AG08396 (cell line): ENCODE data around the gene APOBEC2.

Experiments
- DNase-seq: peaks from one replicate; pipeline ENCODE4 v3.0.0; 2012; ENCODE audit warnings: low spot score, mixed read lengths

APOBEC2 gene

DNA sequence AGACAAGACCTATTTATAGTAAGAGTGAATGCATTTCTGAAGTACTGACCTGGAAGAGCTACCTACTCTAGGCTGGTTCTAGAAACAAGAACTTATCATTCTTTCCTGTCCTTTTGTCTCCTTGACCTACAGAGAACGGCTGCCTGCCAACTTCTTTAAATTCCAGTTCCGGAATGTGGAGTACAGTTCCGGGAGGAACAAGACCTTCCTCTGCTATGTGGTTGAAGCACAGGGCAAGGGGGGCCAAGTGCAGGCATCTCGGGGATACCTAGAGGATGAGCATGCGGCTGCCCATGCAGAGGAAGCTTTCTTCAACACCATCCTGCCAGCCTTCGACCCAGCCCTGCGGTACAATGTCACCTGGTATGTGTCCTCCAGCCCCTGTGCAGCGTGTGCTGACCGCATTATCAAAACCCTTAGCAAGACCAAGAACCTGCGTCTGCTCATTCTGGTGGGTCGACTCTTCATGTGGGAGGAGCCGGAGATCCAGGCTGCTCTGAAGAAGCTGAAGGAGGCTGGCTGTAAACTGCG lies 8.3 kb downstream of the APOBEC2 start:
- no peak for DNase-seq

DNA sequence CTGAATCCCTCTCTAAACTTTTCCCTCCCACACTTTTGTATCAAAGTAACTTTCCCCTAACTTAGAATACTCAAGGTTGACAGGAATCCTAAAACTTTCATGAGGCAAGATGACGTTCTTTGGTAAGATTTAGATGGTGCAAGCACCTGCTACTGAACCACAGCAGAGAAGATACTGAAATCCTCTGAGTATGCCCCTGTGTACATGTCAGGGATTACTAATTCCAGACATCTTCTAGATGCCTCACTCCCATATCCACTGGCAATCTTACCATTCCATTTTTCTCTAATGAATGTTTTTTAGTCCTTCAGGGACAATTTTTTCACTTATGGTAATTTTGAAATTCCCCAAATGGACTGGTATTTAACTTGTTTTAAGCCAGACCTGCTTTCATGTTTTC lies 9.1 kb downstream of the APOBEC2 start:
- no peak for DNase-seq

DNA sequence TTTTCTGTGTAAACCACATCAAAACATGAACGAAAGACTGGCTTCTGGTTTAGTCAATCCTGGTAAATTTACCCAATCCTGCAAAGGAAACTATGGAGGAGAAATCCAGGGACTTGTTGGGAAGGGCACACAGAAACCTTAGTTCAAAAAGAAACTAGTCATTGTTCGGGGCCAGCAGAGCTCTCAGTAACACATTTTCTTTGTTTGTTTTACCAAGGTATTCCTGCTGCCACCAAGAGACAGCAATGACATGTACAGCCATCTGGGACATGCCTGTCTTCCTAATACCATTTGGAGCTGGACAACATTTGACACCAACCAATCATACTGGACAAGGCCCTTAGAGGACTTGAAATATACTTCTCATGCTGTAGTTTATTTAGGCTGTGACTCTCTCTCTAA lies 10.9 kb downstream of the APOBEC2 start:
- no peak for DNase-seq

DNA sequence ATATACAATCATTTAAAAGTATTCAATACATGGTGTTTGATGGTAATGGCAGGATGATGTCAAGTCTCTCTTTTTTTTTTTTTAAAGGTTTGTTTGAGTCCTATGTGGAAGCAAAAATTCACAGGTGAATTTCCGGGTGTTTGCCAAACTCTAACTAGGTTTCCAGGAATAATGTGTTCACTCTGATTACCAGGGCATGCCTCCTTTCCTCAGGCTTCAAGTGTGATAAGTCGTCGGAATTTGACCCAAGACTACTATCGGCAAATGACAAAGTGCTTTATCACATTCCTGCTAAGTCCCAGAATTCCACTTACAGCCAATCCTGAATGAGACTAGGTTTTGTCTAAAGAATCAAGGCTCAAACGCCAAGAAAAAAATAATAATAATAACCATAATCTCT lies 11.8 kb downstream of the APOBEC2 start:
- DNase-seq, result no peak

DNA sequence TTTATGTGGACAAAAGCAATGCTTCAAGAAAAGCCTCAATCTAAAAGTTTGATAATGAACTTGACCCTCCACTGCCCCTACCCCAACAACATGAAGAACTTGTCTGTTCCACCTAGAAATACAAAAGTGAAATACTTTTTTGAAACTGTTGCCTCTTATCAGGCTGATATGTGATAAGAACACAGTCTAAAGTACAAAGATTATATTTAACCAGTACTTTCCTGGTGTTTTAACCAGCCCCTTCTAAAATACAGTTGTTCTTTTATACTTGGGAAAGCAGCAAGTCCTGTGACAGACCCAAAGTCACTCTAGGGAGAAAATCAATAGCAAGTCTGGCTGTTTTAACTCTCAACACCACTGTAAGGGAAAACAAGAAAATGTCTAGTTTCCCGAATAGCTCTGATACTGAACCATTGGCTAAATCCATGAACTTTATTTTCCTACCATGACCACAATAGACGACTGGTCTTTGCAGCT lies 12.6 kb downstream of the APOBEC2 start:
- no peak for DNase-seq

DNA sequence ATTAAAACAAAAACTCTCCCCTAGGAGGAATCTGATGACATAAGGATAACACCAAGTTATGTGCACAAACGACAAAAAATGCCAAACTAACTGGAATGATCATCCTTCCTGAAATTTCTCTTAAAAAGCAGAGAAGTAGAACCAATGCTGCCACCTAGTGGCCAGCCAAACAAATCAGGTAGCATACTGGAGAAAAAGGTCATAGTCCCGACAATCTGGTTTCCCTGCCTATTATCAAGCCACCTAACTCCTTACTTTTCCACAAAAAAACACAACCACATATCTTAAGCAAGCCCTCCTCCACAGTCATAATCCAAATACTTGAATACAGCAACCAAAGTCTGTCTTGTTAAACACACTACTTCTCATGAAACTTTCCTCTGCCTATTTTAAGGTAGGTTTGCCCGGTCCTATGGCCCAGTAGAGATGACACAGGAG lies 13.9 kb downstream of the APOBEC2 start:
- DNase-seq, result peak; percentile 30

DNA sequence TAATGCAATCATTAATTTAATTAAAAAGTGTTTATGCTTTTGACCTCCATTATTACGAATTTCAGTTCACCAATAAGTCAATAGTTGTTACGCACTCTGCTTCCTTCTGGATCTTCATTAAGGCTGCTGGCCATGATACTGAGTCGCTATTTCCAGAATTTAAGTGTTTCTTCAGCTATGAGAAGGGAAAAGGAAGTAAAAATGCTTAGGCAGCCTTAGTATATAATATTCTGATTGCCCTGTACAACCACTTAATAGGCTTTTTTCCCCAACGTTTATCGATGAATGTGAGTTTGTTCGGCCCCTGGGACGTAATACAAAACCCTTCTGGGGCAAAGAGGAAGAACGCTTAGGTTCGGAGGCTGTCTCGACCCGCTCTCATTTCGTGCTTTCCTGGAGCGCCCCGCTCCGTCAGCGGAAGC lies 18.5 kb downstream of the APOBEC2 start:
- no peak for DNase-seq

DNA sequence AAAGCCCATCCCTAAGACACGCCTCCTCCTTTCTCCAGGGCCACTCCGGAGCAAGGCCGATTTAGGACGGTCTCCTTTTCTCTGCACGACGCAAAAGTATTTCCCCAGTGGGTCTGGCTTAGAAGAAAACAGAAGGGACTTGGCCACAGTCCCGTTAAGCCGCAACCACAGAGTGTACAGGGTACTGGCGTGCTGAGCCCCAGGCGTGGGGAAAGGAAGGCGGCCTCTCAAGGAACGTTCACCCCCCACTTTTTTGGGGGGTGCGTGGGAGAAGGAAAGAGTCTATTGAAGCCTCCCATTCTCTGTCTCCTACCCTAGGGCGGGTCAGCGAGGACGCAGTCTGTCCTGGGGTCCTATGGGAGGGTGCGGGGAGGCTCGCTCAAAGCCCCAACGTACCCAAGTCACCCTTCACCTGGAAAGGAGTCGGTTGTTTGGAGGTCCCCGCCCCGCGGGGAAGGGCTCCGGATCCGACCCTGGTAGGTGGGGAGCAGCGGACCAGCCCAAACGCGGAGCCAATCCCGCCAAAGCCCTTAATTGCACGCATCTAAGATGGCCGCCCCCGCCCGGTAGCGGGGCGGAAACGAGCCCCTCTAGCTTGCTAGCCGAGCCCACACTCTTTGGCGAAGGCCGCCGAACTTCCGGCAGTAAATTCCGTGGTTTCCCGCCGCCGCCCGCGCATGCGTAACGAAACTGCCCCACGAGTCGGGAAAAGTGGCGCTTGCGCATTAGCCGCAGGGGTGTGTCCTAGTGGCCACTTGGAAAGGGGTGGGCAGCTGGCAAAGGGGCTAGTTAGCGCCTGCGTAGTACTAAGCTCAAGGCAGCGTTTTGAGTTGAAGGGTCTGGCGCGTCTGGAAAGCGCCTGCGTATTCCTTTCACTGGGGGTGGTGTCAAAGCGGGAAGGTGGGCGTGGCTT lies 19.2 kb downstream of the APOBEC2 start, which contains the start of gene OARD1:
TSS of gene OARD1 (minus strand) at position 434 of the 913 bp plus-strand sequence. CDS start 722 bp downstream, outside the sequence.
- DNase-seq, result peak; percentile 96

DNA sequence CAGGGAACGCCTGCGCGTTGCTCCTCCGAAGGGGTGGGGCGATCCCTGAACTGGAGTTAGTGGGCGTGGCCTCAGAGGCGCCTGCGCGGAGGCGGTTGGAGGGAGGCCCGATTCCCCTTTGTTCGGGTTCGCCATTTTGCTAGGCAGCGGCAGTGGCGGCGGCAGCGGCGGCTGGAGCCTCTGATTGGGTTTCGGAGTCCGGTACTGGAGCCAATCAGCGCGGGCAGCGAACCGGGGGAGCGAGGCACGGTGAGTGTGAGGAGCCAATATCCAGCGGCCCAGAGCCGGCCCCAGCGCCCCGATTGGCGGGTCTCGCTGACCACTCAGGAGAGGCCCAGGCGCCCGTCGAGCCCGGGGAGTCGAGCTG lies 19.8 kb downstream of the APOBEC2 start, which contains the start of gene NFYA:
TSS of gene NFYA (plus strand) at position 139 of the 367 bp plus-strand sequence. CDS start 6,116 bp downstream, outside the sequence.
- peak; percentile 97 for DNase-seq

DNA sequence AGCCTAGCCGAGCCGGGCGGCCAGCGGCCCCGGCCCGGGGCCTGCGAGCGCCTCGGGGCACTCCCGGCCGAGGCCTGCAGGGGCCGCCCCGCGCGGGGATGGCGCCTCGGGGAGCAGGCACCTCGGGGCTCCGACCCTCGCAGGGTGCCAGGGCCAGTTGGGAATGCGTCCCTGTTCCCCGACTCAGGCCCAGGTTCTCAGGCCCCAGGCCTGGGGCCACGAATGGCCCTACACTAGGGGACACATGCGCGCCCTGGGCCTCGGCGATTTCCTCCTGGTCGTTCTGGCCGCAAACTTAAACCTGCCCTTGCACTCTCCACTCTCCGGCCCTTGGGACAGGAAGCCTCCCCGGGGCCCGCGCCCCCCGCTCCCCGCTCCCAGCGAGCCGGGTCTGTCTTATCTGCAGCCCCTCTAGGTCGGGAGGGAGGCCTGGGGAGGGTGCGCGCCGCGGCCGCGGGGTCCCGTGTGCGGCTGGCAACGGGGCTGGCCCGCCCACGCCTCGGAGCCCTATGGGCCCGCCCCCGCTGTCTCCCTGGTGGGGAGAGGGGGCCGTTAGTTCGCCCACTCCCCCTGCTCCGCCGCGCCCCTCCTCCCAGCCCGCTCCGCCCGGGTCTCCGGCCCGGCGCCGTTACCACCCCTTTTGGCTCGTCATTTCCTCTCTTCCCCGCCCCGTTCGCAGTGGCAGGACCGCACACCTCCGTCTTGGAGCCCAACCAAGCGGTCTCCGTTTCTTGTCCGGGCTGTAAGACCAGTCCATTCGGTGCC lies 20.4 kb downstream of the APOBEC2 start:
- DNase-seq, result peak; percentile 75

DNA sequence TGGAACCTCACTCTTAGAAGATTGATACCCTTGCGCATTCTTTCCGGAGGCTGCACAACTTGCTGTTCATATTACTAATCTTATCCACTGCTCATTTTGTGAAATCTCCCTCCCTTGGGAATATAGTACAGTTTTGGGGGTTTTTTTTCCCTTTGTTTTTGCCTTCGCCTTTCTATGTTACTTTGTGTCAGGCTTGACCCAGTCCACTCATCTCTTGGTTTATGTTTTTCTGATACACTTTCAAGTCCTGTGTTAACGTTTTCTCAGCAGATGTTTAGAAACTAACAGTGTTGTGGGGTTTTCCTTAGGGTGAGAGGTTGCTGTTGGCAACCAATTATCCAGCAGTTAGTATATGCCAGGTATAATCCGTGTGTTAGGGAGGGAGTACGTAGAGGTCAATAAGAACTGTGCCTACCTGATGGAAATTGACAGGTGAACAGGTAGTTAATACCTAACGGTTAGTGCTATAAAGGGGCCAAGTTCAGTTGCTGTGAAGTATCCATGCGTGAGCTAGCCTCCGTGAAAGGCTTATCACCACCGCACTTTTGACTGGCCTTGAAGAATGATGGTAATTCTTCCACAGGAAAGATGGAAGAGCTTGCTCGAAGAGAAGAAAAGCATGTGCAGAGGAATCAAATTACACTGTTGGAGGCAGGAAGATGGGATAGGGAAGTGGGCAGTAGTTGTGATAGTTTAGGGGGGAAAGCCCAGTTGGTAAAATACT lies 21.1 kb downstream of the APOBEC2 start:
- DNase-seq, result no peak

DNA sequence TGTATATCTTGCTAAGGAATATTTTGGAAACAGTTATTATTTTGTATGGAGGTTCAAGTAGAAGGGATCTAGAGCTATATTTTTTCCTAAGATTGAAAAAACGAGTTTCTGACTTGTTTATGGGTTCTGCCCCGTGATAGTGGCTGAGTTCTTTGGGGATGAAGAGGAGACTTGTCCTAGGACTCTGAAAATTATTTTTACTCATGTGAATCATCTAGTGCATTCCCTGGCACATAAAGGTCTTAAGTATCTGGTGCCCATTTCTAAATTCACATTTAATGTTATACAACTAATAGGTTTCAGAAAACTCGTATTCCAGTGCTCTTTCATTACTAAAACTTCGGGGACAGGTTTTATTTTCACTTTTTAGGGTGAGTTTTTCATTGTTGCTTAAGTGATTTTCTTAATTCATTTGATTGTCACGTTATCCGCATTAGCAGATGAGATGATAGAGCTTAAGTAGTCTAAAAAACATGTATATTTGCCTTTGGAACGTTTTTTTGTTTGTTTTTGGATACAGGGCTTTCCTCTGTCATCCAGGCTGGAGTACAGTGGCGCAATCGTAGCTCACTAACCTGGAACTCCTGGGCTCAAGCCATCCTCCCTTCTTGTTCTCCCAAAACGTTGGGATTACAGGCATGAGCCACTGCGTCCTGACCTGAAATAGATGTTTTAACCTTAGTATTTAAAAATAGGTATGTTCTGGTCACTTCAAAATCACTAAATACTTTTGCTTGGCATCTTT lies 21.9 kb downstream of the APOBEC2 start:
- DNase-seq, result no peak

DNA sequence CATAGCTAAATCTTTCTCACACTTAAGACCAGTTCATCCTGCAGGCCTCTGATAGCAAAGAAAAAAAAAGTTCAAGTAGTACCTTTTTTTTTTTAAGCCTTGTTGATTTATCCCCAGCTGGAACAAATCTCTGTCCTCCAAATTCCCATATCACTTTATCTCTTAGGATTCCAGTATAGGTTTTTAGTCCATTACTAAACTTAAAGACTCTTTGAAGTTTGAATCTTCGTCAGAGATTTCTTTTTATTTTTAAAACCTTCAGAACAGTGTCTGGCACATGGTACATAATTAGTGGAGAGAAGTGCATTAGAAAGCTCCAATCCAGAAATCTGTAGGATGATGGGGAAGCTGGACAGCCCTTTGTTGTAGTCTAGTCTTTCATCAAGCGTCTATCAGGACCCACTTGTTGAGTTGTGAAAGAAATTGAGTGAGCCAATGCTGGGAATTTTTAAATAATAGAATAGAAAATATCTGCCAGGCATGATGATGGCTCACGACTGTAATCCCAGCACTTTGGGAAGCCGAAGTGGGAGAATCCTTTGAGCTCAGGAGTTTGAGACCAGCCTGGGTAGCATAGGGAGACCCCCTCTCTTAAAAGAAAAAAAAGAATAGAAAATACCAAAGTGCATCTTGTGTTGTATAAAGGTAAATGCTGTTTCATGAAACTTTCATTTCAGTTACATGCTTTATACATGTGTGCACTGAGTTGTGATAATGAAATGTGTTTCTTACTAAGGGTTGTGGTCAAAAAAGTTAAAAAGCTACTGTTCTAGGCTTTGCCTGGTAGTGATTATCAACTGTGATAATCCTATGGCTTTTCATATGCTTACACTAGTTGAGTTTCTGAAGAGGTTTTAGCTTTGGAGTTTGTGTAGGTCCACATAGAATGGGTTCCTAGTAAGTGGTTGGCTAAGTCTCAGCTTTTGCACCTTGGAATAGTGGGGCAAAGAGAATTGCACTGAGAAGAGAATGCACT lies 22.9 kb downstream of the APOBEC2 start:
- no peak for DNase-seq

DNA sequence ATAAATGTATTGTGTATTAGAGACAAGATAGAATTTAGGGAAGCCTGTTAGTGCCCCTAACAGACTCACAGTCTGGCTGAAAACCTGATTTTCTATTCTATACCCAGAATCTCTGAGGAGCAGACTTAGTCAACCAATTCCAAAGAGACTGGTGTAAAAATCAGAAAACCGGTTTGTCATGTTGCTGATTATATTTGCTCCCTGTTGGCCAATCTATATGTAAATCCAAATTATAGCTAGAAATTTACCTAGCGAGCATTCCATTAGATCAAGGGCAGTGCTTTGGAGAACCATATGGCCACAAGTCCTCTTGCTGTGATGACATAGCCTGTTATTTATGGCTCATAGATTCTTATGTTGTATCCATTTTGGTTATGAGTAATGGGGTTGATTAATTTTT lies 24.5 kb downstream of the APOBEC2 start:
- DNase-seq, result no peak

DNA sequence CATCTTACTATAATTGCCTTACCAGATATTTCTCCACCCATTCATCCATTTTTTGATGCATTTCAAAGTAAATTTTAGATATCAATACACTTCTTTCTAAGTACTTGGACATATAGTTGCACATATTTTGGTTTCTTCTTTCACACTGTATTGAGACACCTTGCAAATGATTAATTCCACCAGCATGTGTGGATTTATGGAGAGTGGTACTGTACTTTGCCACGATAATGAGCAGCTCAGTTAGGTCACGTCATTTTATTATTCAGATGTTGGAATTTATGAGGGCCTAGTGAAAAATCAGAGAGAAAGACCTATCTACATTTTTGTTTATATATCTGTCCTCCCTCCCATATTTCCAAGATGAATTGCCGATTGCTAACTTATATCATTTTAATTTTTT lies 25.1 kb downstream of the APOBEC2 start:
- no peak for DNase-seq

DNA sequence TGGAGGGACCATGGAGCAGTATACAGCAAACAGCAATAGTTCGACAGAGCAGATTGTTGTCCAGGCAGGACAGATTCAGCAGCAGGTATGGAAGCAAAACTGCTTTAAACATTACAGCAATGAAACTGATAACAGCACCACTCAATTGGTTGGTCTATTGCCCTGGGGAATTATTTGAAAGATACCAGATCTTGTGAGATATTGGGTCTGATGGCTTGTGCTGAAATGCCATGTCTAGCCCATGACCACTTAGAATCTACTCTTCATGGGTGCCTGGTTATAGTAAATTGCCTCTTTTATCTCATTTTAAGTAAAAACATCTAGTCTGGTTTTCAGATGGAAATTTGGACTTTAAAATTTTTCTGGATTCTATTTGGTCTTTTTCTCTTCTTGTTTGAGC lies 26.1 kb downstream of the APOBEC2 start:
- no peak for DNase-seq

DNA sequence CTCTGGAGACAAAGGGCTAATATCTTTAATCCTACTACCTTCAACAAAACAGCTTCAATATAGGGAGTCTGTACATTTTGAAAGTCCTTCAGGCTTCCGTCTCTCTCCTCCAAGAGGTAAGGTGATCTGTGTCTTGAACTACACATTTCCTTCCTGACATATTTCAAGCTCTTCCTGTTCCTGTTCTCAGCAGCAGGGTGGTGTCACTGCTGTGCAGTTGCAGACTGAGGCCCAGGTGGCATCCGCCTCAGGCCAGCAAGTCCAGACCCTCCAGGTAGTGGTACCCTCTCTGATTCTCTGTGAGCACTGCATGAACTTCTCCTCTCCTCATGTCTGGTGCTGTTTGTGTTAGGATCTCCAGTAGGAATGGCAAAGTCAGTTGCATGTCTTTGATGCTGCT lies 27.6 kb downstream of the APOBEC2 start:
- no peak for DNase-seq

DNA sequence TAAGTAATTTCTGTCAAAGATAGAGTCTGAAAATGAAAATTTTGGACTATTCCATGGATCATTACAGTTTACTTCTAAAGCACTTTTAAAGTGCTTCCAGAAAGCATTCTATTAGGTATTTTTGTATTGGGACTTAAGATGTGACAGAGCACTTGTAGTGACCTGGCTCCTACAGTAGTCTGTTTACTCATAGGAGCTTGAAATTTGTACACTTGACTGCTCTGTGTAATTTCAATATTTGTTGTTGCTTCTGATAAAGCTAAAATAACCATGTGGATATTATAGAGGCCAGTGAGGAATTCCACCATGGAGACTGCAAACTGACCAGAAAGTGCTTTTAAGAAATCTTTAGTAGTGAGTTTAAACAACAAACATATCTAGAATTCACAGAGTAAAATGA lies 30.1 kb downstream of the APOBEC2 start:
- DNase-seq, result no peak

DNA sequence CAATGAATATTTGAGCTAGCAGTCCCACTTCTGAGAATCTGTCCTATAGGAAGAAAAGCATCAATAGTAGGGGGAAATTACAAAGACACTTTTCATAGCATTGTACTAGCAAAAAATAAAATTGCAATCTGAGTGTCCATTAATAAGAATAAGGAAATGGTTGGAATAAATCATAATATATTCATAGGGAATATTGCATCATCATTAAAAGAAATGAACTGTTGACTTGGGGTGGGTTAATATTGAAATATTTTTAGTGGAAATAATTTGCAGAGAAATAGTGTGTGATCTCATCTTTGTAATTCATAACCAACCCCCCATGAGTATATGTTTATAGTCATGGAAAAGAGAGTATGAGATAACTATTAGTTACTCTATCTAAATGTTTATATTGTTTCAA lies 32.2 kb downstream of the APOBEC2 start:
- no peak for DNase-seq

DNA sequence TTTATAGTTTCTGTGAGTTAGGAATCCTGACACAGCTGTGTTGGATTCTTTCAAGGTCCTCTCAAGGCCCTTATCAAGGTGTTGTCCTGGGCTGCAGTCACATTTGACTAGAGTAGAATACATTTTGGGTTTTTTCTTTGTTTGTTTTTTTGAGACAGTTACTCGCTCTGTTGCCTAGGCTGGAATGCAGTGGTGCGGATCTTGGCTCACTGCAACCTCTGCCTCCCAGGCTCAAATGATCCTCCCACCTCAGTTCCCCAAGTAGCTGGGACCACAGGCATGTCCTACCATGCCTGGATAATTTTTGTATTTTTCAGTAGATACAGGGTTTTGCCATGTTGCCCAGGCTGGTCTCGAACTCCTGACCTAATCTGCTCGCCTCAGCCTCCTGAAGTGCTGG lies 35.4 kb downstream of the APOBEC2 start:
- no peak for DNase-seq
